ENCODE data around the gene CAPN11.
"Not testable (repeated sequence)": the region's sequence is repeated elsewhere in the genome, so short reads cannot be mapped to it uniquely, and the experiment has no call there.

Gene CAPN11

GRCh38 chr6:44228031-44228430 is 69.4 kb downstream of the CAPN11 start:
- DNase-seq (ENCODE audit: low spot score) = no peak

GRCh38 chr6:44228433-44228832 is 69.8 kb downstream of the CAPN11 start:
- no peak for DNase-seq (ENCODE audit: low spot score)

- no peak for DNase-seq (ENCODE audit: low spot score)
Measured at GRCh38 chr6:44228836-44229235, 70.2 kb downstream of the CAPN11 start.

GRCh38 chr6:44229376-44230033 is 70.9 kb downstream of the CAPN11 start:
- DNase-seq (ENCODE audit: low spot score) = no peak

- DNase-seq (ENCODE audit: low spot score) = no peak
Measured at GRCh38 chr6:44230034-44230675, 71.5 kb downstream of the CAPN11 start.

- DNase-seq (ENCODE audit: low spot score) = not testable (repeated sequence)
Measured at GRCh38 chr6:44231426-44231825, 72.8 kb downstream of the CAPN11 start.

- no peak for DNase-seq (ENCODE audit: low spot score)
Measured at GRCh38 chr6:44232676-44233566, 74.3 kb downstream of the CAPN11 start.

GRCh38 chr6:44233567-44234100 is 75.0 kb downstream of the CAPN11 start:
- DNase-seq (ENCODE audit: low spot score) = no peak

Data from AG20443 (cell line).